Fibroblast of peridontal ligament (primary cell): ENCODE results near the gene SIX5.
A peak's percentile ranks its signal among the peaks of the same experiment; 100 is the strongest.
"Not testable (repeated sequence)": the region's sequence is repeated elsewhere in the genome, so short reads cannot be mapped to it uniquely, and the experiment has no call there.

Experiments
- DNase-seq: peaks from one replicate; pipeline ENCODE4 v3.0.0-alpha.2; 2010; ENCODE audit errors: extremely low read depth

Gene SIX5

GRCh38 chr19:45768984-45769782 lies at the start of gene SIX5:
Gene SIX5, minus strand, starts transcription at chr19:45769252. Its CDS starts 408 bp downstream, at chr19:45768844.
- DNase-seq: peak; percentile 96

- no peak for DNase-seq
Measured at GRCh38 chr19:45817725-45818301, 48.8 kb upstream of the SIX5 start.

GRCh38 chr19:45817010-45817724 lies 48.1 kb upstream of the SIX5 start:
- peak; percentile 94 for DNase-seq

GRCh38 chr19:45816236-45817009 lies 47.4 kb upstream of the SIX5 start:
- no peak for DNase-seq

- no peak for DNase-seq
Measured at GRCh38 chr19:45815481-45816216, 46.6 kb upstream of the SIX5 start.

GRCh38 chr19:45814851-45815480 lies 45.9 kb upstream of the SIX5 start, which contains the start of gene RSPH6A:
Gene RSPH6A, minus strand, starts transcription at chr19:45815308. Its CDS starts 132 bp downstream, at chr19:45815176.
- no peak for DNase-seq

GRCh38 chr19:45814166-45814780 lies 45.2 kb upstream of the SIX5 start:
- no peak for DNase-seq

- no peak for DNase-seq
Measured at GRCh38 chr19:45812297-45812696, 43.2 kb upstream of the SIX5 start.

- DNase-seq: peak; percentile 81
Measured at GRCh38 chr19:45809643-45810159, 40.6 kb upstream of the SIX5 start.

- DNase-seq: no peak
Measured at GRCh38 chr19:45805719-45806118, 36.7 kb upstream of the SIX5 start.

GRCh38 chr19:45804959-45805230 lies 35.8 kb upstream of the SIX5 start:
- no peak for DNase-seq

- no peak for DNase-seq
Measured at GRCh38 chr19:45804140-45804958, 35.3 kb upstream of the SIX5 start.

GRCh38 chr19:45801603-45802175 lies 32.6 kb upstream of the SIX5 start:
- no peak for DNase-seq

- peak; percentile 41 for DNase-seq
Measured at GRCh38 chr19:45800070-45800553, 31.1 kb upstream of the SIX5 start.

- not testable (repeated sequence) for DNase-seq
Measured at GRCh38 chr19:45799541-45799940, 30.5 kb upstream of the SIX5 start.

GRCh38 chr19:45798995-45799517 lies 30.0 kb upstream of the SIX5 start:
- peak; percentile 93 for DNase-seq

- DNase-seq: no peak
Measured at GRCh38 chr19:45794627-45795026, 25.6 kb upstream of the SIX5 start.

- no peak for DNase-seq
Measured at GRCh38 chr19:45793876-45794275, 24.8 kb upstream of the SIX5 start.

- DNase-seq: no peak
Measured at GRCh38 chr19:45793178-45793564, 24.1 kb upstream of the SIX5 start.
